Cardiac fibroblast (primary cell): ENCODE measurements around the gene EOLA1.

Experiments
- DNase-seq, 2 donors: peaks; one replicate each; pipeline versions ENCODE4 v3.0.0 to v3.0.0-alpha.2; 2010; ENCODE audit warnings: low read depth in 2 of 2
- H3K4me3 ChIP-seq, 2 donors: replicated peaks in 1 of 2; 1 replicate in 1 of 2; 2 replicates in 1 of 2; pipeline ENCODE4 v1.5.1; 2011; ENCODE audit warnings: low read depth in 2 of 2, low read length in 2 of 2, mild to moderate bottlenecking in 2 of 2, moderate library complexity in 1 of 2
- CTCF ChIP-seq: IDR thresholded peaks from one replicate; pipeline ENCODE4 v1.5.1; 2011; ENCODE audit warnings: low read depth, mild to moderate bottlenecking, low read length, inconsistent platforms

Gene EOLA1

GRCh38 chrX:149563359-149563758 lies 22.5 kb downstream of the EOLA1 start:
- TF ChIP-seq CTCF: no peak
- DNase-seq: no peak
- no peak overlapping the region for H3K4me3 ChIP-seq

GRCh38 chrX:149567621-149568417 lies 27.0 kb downstream of the EOLA1 start:
- no peak for DNase-seq
- no peak overlapping the region for H3K4me3 ChIP-seq
- TF ChIP-seq CTCF: no peak

GRCh38 chrX:149568701-149569296 lies 28.0 kb downstream of the EOLA1 start:
- no peak for TF ChIP-seq CTCF
- H3K4me3 ChIP-seq: no peak overlapping the region
- DNase-seq: no peak

- DNase-seq: no peak
- no peak overlapping the region for H3K4me3 ChIP-seq
- no peak for TF ChIP-seq CTCF
Observed at GRCh38 chrX:149569770-149570169, 29.0 kb downstream of the EOLA1 start.

- peak; percentile 36 to 65 for DNase-seq
- TF ChIP-seq CTCF: no peak
- H3K4me3 ChIP-seq: no peak overlapping the region
Observed at GRCh38 chrX:149570668-149571067, 29.9 kb downstream of the EOLA1 start.

- no peak for TF ChIP-seq CTCF
- no peak for DNase-seq
Observed at GRCh38 chrX:149571770-149572169, 31.0 kb downstream of the EOLA1 start.

More at GRCh38 chrX:149571770-149572169, 31.0 kb downstream of the EOLA1 start:
- H3K4me3 ChIP-seq: no peak overlapping the region
